GM23248 (cell line): ENCODE data around the gene PCDHGA7. TPM values are rescaled to one million over a fixed set of nuclear protein-coding genes. Genes with fewer than 3 reads are reported as not detected.
"Not testable (repeated sequence)": the region's sequence is repeated elsewhere in the genome, so short reads cannot be mapped to it uniquely, and the experiment has no call there.

ENCODE experiments used
- DNase-seq: peaks from one replicate; pipeline ENCODE4 v3.0.0-alpha.2; 2015
- H2AFZ ChIP-seq: fragments of 200-600 bp; sonication (generic); 2 replicates; pipeline ENCODE4 v1.6.1; 2016; ENCODE audit warnings: antibody characterized with exemption
- H3F3A ChIP-seq: fragments of 200-600 bp; sonication (generic); 2 replicates; pipeline ENCODE4 v1.6.1; 2016; ENCODE audit warnings: mild to moderate bottlenecking, antibody characterized with exemption, mixed run types; ENCODE audit not compliant: insufficient read depth
- H3K27ac ChIP-seq: fragments of 200-600 bp; sonication (generic); 2 replicates; pipeline ENCODE4 v1.5.1; 2016; ENCODE audit warnings: mild to moderate bottlenecking
- H3K27me3 ChIP-seq: fragments of 200-600 bp; sonication (generic); replicated peaks from 2 replicates; pipeline ENCODE4 v1.6.1; 2016; ENCODE audit warnings: mild to moderate bottlenecking; ENCODE audit not compliant: insufficient read depth
- H3K36me3 ChIP-seq: fragments of 200-600 bp; sonication (generic); 2 replicates; pipeline ENCODE4 v1.6.1; 2016; ENCODE audit warnings: low read depth, mild to moderate bottlenecking
- H3K4me1 ChIP-seq: fragments of 200-600 bp; sonication (generic); 2 replicates; pipeline ENCODE4 v1.6.1; 2016; ENCODE audit warnings: mild to moderate bottlenecking; ENCODE audit not compliant: insufficient read depth
- H3K4me2 ChIP-seq: fragments of 200-600 bp; sonication (generic); one replicate; pipeline ENCODE4 v1.6.1; 2016; ENCODE audit warnings: mild to moderate bottlenecking; ENCODE audit not compliant: unreplicated experiment
- H3K4me3 ChIP-seq: fragments of 200-600 bp; sonication (generic); 2 replicates; pipeline ENCODE4 v1.5.1; 2016; ENCODE audit warnings: mild to moderate bottlenecking
- H3K79me2 ChIP-seq: fragments of 200-600 bp; sonication (generic); 2 replicates; pipeline ENCODE4 v1.6.1; 2016; ENCODE audit warnings: mild to moderate bottlenecking; ENCODE audit not compliant: insufficient read depth
- H3K9ac ChIP-seq: fragments of 200-600 bp; sonication (generic); 2 replicates; pipeline ENCODE4 v1.6.1; 2016; ENCODE audit warnings: mild to moderate bottlenecking
- H3K9me2 ChIP-seq: fragments of 200-600 bp; sonication (generic); 2 replicates; pipeline ENCODE4 v1.6.1; 2016; ENCODE audit warnings: mixed run types, mild to moderate bottlenecking, moderate library complexity; ENCODE audit not compliant: insufficient read depth
- H3K9me3 ChIP-seq: fragments of 200-600 bp; sonication (generic); one replicate; pipeline ENCODE4 v1.6.1; 2017; ENCODE audit warnings: low read depth
- H4K20me1 ChIP-seq: fragments of 200-600 bp; sonication (generic); 2 replicates; pipeline ENCODE4 v1.6.0; 2016; ENCODE audit not compliant: insufficient read depth
- EZH2 ChIP-seq: fragments of 200-600 bp; sonication (generic); IDR thresholded peaks from 2 replicates; pipeline ENCODE4 v1.6.1; 2018; ENCODE audit warnings: antibody characterized with exemption, mild to moderate bottlenecking; ENCODE audit not compliant: insufficient read depth, poor library complexity, severe bottlenecking
- EZH2phosphoT487 ChIP-seq: fragments of 200-600 bp; sonication (generic); IDR thresholded peaks from 2 replicates; pipeline ENCODE4 v1.6.1; 2018; ENCODE audit warnings: antibody characterized with exemption, moderate library complexity, mild to moderate bottlenecking, low read depth; ENCODE audit not compliant: insufficient read depth
- WGBS, 2 experiments: methylation state at CpG; one replicate each; pipeline ENCODE4 v1.1.6; 2015 to 2017; ENCODE audit warnings: low lambda C conversion rate in 2 of 2, low coverage in 1 of 2; ENCODE audit errors: missing lambda C conversion rate in 2 of 2; 5-methylcytosine and 5-hydroxymethylcytosine counted together
- in situ Hi-C: fragments of 300-500 bp; cut with MboI; formaldehyde crosslinking; loops from 2 replicates; pipeline ENCODE4 v1.15.0; 2020
- polyA plus RNA-seq: library from polyadenylated mRNA; unstranded; fragments of >200 nt; fragmentation: Nextera tagmentation; extraction: Ambion mirVana; gene quantifications from 2 replicates; pipeline ENCODE4 v1.2.1, GENCODE V29; 2016
- total RNA-seq: library from RNA; depleted of rRNA; stranded (reverse); fragments of >200 nt; shearing (Covaris generic); gene quantifications from 2 replicates; pipeline ENCODE4 v1.2.3, GENCODE V29; 2014

The PCDHGA7 gene
- total and polyA plus RNA-seq, 2 experiments from 2014 or later, result 0.43 to 1.1 TPM

DNA sequence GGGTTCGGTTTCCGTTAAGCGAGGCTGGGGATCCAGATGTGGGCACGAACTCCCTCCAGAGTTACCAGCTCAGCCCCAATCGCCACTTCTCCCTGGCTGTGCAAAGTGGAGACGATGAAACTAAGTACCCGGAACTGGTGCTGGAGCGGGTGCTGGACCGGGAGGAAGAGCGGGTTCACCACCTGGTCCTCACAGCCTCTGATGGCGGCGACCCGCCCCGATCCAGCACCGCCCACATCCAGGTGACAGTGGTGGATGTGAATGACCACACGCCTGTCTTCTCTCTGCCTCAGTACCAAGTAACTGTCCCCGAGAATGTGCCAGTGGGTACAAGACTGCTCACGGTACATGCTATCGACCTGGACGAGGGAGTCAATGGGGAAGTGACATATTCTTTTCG, 803 bp downstream of the PCDHGA7 start:
- H4K20me1 ChIP-seq, result no peaks in the 10 kb centered on the region
- TF ChIP-seq EZH2phosphoT487 (no peak), EZH2 (no peak)
- H3K27me3 ChIP-seq, result no peaks in the 10 kb centered on the region
- H3K9me2 ChIP-seq, result no peaks in the 10 kb centered on the region
- H3K36me3 ChIP-seq, result no peaks in the 10 kb centered on the region
- no peak overlapping the region for H3K4me2 ChIP-seq
- no peak overlapping the region for H3K27ac ChIP-seq
- no peak overlapping the region for H3K4me3 ChIP-seq
- no peaks in the 10 kb centered on the region for H3K4me1 ChIP-seq
- no peaks in the 10 kb centered on the region for H3K9me3 ChIP-seq
- H3K9ac ChIP-seq, result no peak overlapping the region
- no peaks in the 10 kb centered on the region for H3F3A ChIP-seq
- no peak for DNase-seq
- in situ Hi-C loops, result no loop called here
- 41 to 42% methylated on average over 18 to 21 of the region's 21 CpGs for WGBS, 2 experiments
- H2AFZ ChIP-seq, result no peak overlapping the region
- no peaks in the 10 kb centered on the region for H3K79me2 ChIP-seq

DNA sequence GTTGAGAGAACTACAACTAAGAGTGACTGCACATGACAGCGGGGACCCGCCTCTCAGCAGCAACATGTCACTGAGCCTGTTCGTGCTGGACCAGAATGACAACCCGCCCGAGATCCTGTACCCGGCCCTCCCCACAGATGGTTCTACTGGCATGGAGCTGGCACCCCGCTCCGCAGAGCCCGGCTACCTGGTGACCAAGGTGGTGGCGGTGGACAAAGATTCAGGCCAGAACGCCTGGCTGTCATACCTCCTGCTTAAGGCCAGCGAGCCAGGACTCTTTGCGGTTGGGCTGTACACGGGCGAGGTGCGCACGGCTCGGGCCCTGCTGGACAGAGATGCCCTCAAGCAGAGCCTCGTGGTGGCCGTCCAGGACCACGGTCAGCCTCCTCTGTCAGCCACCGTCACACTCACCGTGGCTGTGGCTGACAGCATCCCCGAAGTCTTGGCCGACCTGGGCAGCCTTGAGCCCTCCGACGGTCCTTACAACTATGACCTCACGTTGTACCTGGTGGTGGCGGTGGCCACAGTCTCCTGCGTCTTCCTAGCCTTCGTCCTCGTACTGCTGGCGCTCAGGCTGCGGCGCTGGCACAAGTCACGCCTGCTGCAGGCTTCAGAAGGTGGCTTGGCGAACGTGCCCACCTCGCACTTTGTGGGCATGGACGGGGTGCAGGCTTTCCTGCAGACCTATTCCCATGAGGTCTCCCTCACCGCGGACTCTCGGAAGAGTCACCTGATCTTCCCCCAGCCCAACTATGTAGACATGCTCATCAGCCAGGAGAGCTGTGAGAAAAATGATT, 2.1 kb downstream of the PCDHGA7 start:
- H3K79me2 ChIP-seq, result no peaks in the 10 kb centered on the region
- no peak for DNase-seq
- H3K36me3 ChIP-seq, result no peaks in the 10 kb centered on the region
- H3K4me3 ChIP-seq, result no peak overlapping the region
- H3K9me3 ChIP-seq, result no peaks in the 10 kb centered on the region
- H3K9ac ChIP-seq, result no peak overlapping the region
- in situ Hi-C loops, result no loop called here
- H2AFZ ChIP-seq, result no peak overlapping the region
- H3K27ac ChIP-seq, result no peak overlapping the region
- no peaks in the 10 kb centered on the region for H3F3A ChIP-seq
- no peak for TF ChIP-seq EZH2
- TF ChIP-seq EZH2phosphoT487, result no peak
- 36 to 38% methylated on average over 42 to 43 of the region's 43 CpGs for WGBS, 2 experiments
- H3K9me2 ChIP-seq, result no peaks in the 10 kb centered on the region
- no peaks in the 10 kb centered on the region for H3K27me3 ChIP-seq
- H3K4me2 ChIP-seq, result no peak overlapping the region
- no peaks in the 10 kb centered on the region for H3K4me1 ChIP-seq
- H4K20me1 ChIP-seq, result no peaks in the 10 kb centered on the region

DNA sequence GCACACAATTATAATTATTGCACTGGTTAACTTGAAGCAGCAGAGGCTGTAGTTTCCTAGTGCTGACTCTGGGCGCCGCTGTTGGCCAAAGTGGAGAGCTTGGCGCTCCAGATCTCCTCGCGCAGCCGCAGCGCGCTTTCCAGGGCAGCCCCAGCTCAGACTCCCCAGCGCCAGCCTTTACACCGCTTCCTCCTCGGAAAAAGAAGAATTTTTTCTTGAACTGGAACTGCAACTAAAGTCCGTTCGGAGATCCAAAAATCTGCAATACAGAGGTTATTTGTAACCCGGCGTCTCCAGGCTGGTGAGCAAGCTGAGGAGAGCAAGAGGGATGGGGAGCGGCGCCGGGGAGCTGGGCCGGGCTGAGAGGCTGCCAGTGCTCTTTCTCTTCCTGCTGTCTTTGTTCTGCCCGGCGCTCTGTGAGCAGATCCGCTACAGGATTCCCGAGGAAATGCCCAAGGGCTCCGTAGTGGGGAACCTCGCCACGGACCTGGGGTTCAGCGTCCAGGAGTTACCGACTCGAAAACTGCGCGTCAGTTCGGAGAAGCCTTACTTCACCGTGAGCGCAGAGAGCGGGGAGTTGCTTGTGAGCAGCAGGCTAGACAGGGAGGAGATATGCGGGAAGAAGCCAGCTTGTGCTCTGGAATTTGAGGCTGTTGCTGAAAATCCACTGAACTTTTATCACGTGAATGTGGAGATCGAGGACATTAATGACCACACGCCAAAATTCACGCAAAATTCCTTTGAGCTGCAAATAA, 5.2 kb downstream of the PCDHGA7 start, which contains the start of gene PCDHGB4:
Gene PCDHGB4 (plus strand): TSS at position 142 of the 755 bp plus-strand sequence. CDS start 187 bp downstream, at position 329.
- H3K36me3 ChIP-seq, H3F3A ChIP-seq, H3K9me3 ChIP-seq, H4K20me1 ChIP-seq, H3K9ac ChIP-seq, H3K79me2 ChIP-seq, H3K27me3 ChIP-seq, H3K4me1 ChIP-seq, in situ Hi-C loops, H3K9me2 ChIP-seq, H3K27ac ChIP-seq, H3K4me2 ChIP-seq: not testable (repeated sequence)
- WGBS, 2 experiments, result 13 to 19% methylated on average over 21 to 23 of the region's 40 CpGs
- Histone ChIP-seq H2AFZ (peak within 1 kb of the TSS; percentile 62; the same call in 1 of the 2 replicates), H3K4me3 (peak within 1 kb of the TSS; percentile 66)
- DNase-seq, result peak; percentile 61

DNA sequence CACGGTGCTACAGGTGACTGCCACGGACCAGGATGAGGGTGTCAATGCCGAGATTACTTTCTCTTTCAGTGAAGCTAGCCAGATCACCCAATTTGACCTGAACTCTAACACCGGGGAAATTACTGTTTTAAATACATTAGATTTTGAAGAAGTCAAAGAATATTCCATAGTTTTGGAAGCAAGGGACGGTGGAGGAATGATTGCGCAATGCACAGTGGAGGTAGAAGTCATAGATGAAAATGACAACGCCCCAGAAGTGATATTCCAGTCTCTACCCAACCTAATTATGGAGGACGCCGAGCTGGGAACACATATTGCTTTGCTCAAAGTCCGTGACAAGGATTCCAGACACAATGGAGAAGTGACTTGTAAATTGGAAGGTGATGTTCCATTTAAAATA, 6.1 kb downstream of the PCDHGA7 start:
- H3K4me1 ChIP-seq, result no peaks in the 10 kb centered on the region
- H4K20me1 ChIP-seq, result no peaks in the 10 kb centered on the region
- in situ Hi-C loops, result no loop called here
- no peak for DNase-seq
- TF ChIP-seq EZH2phosphoT487 (no peak), EZH2 (no peak)
- H2AFZ ChIP-seq, result no peak overlapping the region
- no peaks in the 10 kb centered on the region for H3K9me2 ChIP-seq
- H3K4me2 ChIP-seq, result no peak overlapping the region
- WGBS, 2 experiments, result 47% methylated on average over 10 of the region's 10 CpGs
- no peaks in the 10 kb centered on the region for H3K9me3 ChIP-seq
- H3K27ac ChIP-seq, result no peak overlapping the region
- H3K36me3 ChIP-seq, result no peaks in the 10 kb centered on the region
- no peaks in the 10 kb centered on the region for H3K27me3 ChIP-seq
- H3K79me2 ChIP-seq, result no peaks in the 10 kb centered on the region
- H3K9ac ChIP-seq, result no peak overlapping the region
- H3F3A ChIP-seq, result no peaks in the 10 kb centered on the region
- H3K4me3 ChIP-seq, result no peak overlapping the region
